ENCODE measurements around the gene THRB.

DNA sequence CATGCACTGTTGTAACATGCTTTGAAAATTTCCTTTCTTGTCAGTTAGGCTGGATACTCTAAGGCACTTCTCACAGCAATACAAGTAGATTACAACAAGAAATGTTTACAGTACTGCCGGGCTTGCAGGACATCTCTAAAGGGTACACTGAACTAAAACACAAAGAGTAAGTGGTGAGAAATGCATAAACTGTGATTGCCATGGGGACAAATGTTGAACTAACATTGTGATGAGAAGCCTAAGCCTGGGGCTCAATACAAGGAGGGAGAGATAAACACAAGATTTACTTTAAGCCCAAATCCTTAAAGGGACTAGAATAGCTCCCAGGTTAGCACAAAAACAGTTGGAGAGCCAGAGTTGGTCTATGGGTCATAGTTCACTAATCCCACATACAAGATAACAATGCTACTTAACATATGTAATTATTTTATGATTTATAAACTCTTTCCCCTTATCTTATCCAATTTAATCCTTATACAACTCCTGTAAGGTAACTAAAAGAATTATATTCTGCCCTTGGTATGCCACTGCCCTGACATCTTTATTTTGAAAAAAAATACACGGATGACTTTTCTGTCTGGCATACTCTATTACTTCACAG lies 126.9 kb downstream of the THRB start:
- TF ChIP-seq CTCF (IDR thresholded peaks at IDR 0.05) (no peak), POLR2A (IDR thresholded peaks at IDR 0.05) (no peak)
